Activated T-cell treated with anti-CD3 and anti-CD28 coated beads for 4 hours (primary cell): ENCODE data around the gene CLCN4.

ENCODE experiments used
- DNase-seq: peaks from one replicate; pipeline ENCODE4 v3.0.0-alpha.2; 2020

CLCN4 gene

GRCh38 chrX:10169175-10169574 lies 12.4 kb downstream of the CLCN4 start:
- DNase-seq, result no peak

GRCh38 chrX:10171249-10171648 lies 14.5 kb downstream of the CLCN4 start:
- no peak for DNase-seq

GRCh38 chrX:10172877-10173276 lies 16.1 kb downstream of the CLCN4 start:
- no peak for DNase-seq

GRCh38 chrX:10173331-10173900 lies 16.6 kb downstream of the CLCN4 start:
- DNase-seq, result no peak

GRCh38 chrX:10174051-10174450 lies 17.3 kb downstream of the CLCN4 start:
- no peak for DNase-seq

GRCh38 chrX:10174810-10175209 lies 18.0 kb downstream of the CLCN4 start:
- no peak for DNase-seq

GRCh38 chrX:10175319-10175871 lies 18.6 kb downstream of the CLCN4 start:
- DNase-seq, result no peak

GRCh38 chrX:10176121-10177003 lies 19.6 kb downstream of the CLCN4 start:
- no peak for DNase-seq

- no peak for DNase-seq
Observed at GRCh38 chrX:10177004-10177396, 20.2 kb downstream of the CLCN4 start.

GRCh38 chrX:10177601-10178000 lies 20.8 kb downstream of the CLCN4 start:
- DNase-seq, result no peak

GRCh38 chrX:10178866-10179463 lies 22.2 kb downstream of the CLCN4 start:
- no peak for DNase-seq

- DNase-seq, result no peak
Observed at GRCh38 chrX:10183760-10184159, 27.0 kb downstream of the CLCN4 start.

GRCh38 chrX:10184411-10184810 lies 27.6 kb downstream of the CLCN4 start:
- no peak for DNase-seq

- DNase-seq, result no peak
Observed at GRCh38 chrX:10186355-10186754, 29.6 kb downstream of the CLCN4 start.

GRCh38 chrX:10187421-10187820 lies 30.6 kb downstream of the CLCN4 start:
- DNase-seq, result no peak

GRCh38 chrX:10189317-10190268 lies 32.8 kb downstream of the CLCN4 start:
- peak; percentile 55 for DNase-seq

- no peak for DNase-seq
Observed at GRCh38 chrX:10190367-10190766, 33.6 kb downstream of the CLCN4 start.

GRCh38 chrX:10193587-10193986 lies 36.8 kb downstream of the CLCN4 start:
- no peak for DNase-seq

GRCh38 chrX:10195425-10195824 lies 38.6 kb downstream of the CLCN4 start:
- no peak for DNase-seq

GRCh38 chrX:10195947-10196346 lies 39.2 kb downstream of the CLCN4 start:
- DNase-seq, result no peak

GRCh38 chrX:10197279-10198210 lies 40.8 kb downstream of the CLCN4 start:
- no peak for DNase-seq
